Sigmoid colon (tissue), 7 donors: Measurements from ENCODE around the gene PHKB. TPM values are rescaled to one million over a fixed set of nuclear protein-coding genes. Genes with fewer than 3 reads are reported as not detected.

Experiments used
- DNase-seq: peaks from one replicate; pipeline ENCODE4 v3.0.0-alpha.2; 2019
- H3K27ac ChIP-seq, 4 donors: fragments of 200-600 bp; sonication (generic); one replicate each; pipeline ENCODE4 v1.5.1; 2016 to 2019; ENCODE audit warnings: mild to moderate bottlenecking in 1 of 4
- H3K27me3 ChIP-seq, 3 donors: fragments of 200-600 bp; sonication (generic); one replicate each; pipeline ENCODE4 v1.5.1; 2019; ENCODE audit warnings: mild to moderate bottlenecking in 1 of 3
- H3K36me3 ChIP-seq, 4 donors: fragments of 200-600 bp; sonication (generic); one replicate each; pipeline ENCODE4 v1.5.1; 2016 to 2019
- H3K4me1 ChIP-seq, 4 donors: fragments of 200-600 bp; sonication (generic); one replicate each; pipeline ENCODE4 v1.5.1; 2017 to 2019
- H3K4me3 ChIP-seq, 4 donors: fragments of 200-600 bp; sonication (generic); one replicate each; pipeline ENCODE4 v1.5.1; 2017 to 2019; ENCODE audit warnings: mild to moderate bottlenecking in 2 of 4, moderate library complexity in 1 of 4
- H3K9me3 ChIP-seq, 4 donors: fragments of 200-600 bp in 3 of 4; sonication (generic) in 3 of 4; one replicate each; pipeline versions ENCODE4 v1.5.1 to v1.6.1; 2013 to 2019
- CTCF ChIP-seq, 4 experiments: fragments of 450-650 bp in 3 of 4; fragments of 200-600 bp in 1 of 4; IDR thresholded peaks; one replicate each; pipeline ENCODE4 v1.5.1; 2016 to 2019; ENCODE audit warnings: antibody characterized with exemption in 4 of 4, mild to moderate bottlenecking in 3 of 4, moderate library complexity in 2 of 4
- EP300 ChIP-seq, 4 donors: sonication (generic); formaldehyde crosslinking; IDR thresholded peaks; one replicate each; pipeline ENCODE4 v1.6.1; 2017; ENCODE audit warnings: antibody characterized with exemption in 4 of 4
- POLR2A ChIP-seq, 2 donors: fragments of 450-650 bp; IDR thresholded peaks; one replicate each; pipeline ENCODE4 v1.6.1; 2016; ENCODE audit warnings: antibody characterized with exemption in 2 of 2, mild to moderate bottlenecking in 2 of 2, moderate library complexity in 2 of 2
- POLR2AphosphoS5 ChIP-seq, 4 donors: sonication (generic); formaldehyde crosslinking; IDR thresholded peaks; one replicate each; pipeline ENCODE4 v1.6.1; 2017; ENCODE audit warnings: antibody characterized with exemption in 4 of 4
- WGBS, 2 donors: extraction: QIAGEN DNeasy Blood & Tissue Kit; methylation state at CpG; one replicate each; pipeline ENCODE4 v1.1.7; 2013; 5-methylcytosine and 5-hydroxymethylcytosine counted together
- intact Hi-C: fragments of 100-400 bp; cut with DNase I; formaldehyde crosslinking; loops from one replicate; pipeline ENCODE4 v1.15.1; 2023
- polyA plus RNA-seq, 3 donors: library from polyadenylated mRNA; stranded (reverse); fragments of 200-250 nt; gene quantifications; one replicate each; pipeline ENCODE4 v1.2.3, GENCODE V29; 2013
- total RNA-seq, 4 donors: library from RNA; depleted of rRNA; stranded (reverse); fragments of >200 nt; gene quantifications; one replicate each; pipeline ENCODE4 v1.1.0, GENCODE V29; 2016
- donor health status: healthy with polysubstance abuse.
- donor health status: Bipolar disorder and iron deficiency.
- donor health status: healthy.

The PHKB gene
- total and polyA plus RNA-seq, 7 donors = 24.6 to 95.6 (median 60.5) TPM

- no peak for TF ChIP-seq POLR2AphosphoS5 (IDR thresholded peaks at IDR 0.05)
- TF ChIP-seq CTCF (IDR thresholded peaks at IDR 0.05) = no peak
- TF ChIP-seq POLR2A (IDR thresholded peaks at IDR 0.05) = no peak
- TF ChIP-seq EP300 (IDR thresholded peaks at IDR 0.05) = no peak
- H3K9me3 ChIP-seq = no peaks in the 10 kb centered on the region
- H3K36me3 ChIP-seq = no peaks in the 10 kb centered on the region
- intact Hi-C loops = no loop called here
- H3K4me3 ChIP-seq = no peak overlapping the region
- no peak for DNase-seq
- no peaks in the 10 kb centered on the region for H3K4me1 ChIP-seq
- no peaks in the 10 kb centered on the region for H3K27me3 ChIP-seq
- 71 to 74% methylated on average over 8 of the region's 8 CpGs for WGBS, 2 donors
- no peak overlapping the region for H3K27ac ChIP-seq
Observed at GRCh38 chr16:47726031-47726675, 265.0 kb downstream of the PHKB start.

- intact Hi-C loops = no loop called here
- H3K27me3 ChIP-seq = no peaks in the 10 kb centered on the region
- 91 to 96% methylated on average over 6 of the region's 6 CpGs for WGBS, 2 donors
- H3K27ac ChIP-seq = no peak overlapping the region
- DNase-seq = no peak
- no peaks in the 10 kb centered on the region for H3K36me3 ChIP-seq
- no peak for TF ChIP-seq EP300 (IDR thresholded peaks at IDR 0.05)
- TF ChIP-seq POLR2AphosphoS5 (IDR thresholded peaks at IDR 0.05) = no peak
- no peak for TF ChIP-seq CTCF (IDR thresholded peaks at IDR 0.05)
- no peak for TF ChIP-seq POLR2A (IDR thresholded peaks at IDR 0.05)
- no peaks in the 10 kb centered on the region for H3K4me1 ChIP-seq
- no peaks in the 10 kb centered on the region for H3K9me3 ChIP-seq
- H3K4me3 ChIP-seq = no peak overlapping the region
Observed at GRCh38 chr16:47727131-47727530, 266.0 kb downstream of the PHKB start.

GRCh38 chr16:47728205-47728604 lies 267.1 kb downstream of the PHKB start:
- intact Hi-C loops = no loop called here
- H3K27ac ChIP-seq = no peak overlapping the region

GRCh38 chr16:47729701-47730100 lies 268.6 kb downstream of the PHKB start:
- intact Hi-C loops = no loop called here
- WGBS, 2 donors = 93 to 94% methylated on average over 12 of the region's 12 CpGs

More at GRCh38 chr16:47728205-47728604, 267.1 kb downstream of the PHKB start:
- H3K4me1 ChIP-seq = no peaks in the 10 kb centered on the region
- H3K4me3 ChIP-seq = no peak overlapping the region
- no peaks in the 10 kb centered on the region for H3K36me3 ChIP-seq
- WGBS, 2 donors = 46 to 82% methylated on average over 3 of the region's 3 CpGs
- peaks cover 0 to 5% (median 0%) of the 10 kb centered on the region in 3 donors for H3K27me3 ChIP-seq
- H3K9me3 ChIP-seq = no peaks in the 10 kb centered on the region
- DNase-seq = no peak
- TF ChIP-seq POLR2A (IDR thresholded peaks at IDR 0.05) (no peak), EP300 (IDR thresholded peaks at IDR 0.05) (no peak), CTCF (IDR thresholded peaks at IDR 0.05) (no peak), POLR2AphosphoS5 (IDR thresholded peaks at IDR 0.05) (no peak)

More at GRCh38 chr16:47729701-47730100, 268.6 kb downstream of the PHKB start:
- Histone ChIP-seq H3K27ac (no peak overlapping the region), H3K4me1 (no peaks in the 10 kb centered on the region), H3K36me3 (no peaks in the 10 kb centered on the region), H3K4me3 (no peak overlapping the region), H3K9me3 (no peaks in the 10 kb centered on the region), H3K27me3 (peaks cover 0 to 5% (median 0%) of the 10 kb centered on the region in 3 donors)
- no peak for TF ChIP-seq POLR2AphosphoS5 (IDR thresholded peaks at IDR 0.05)
- no peak for TF ChIP-seq EP300 (IDR thresholded peaks at IDR 0.05)
- TF ChIP-seq POLR2A (IDR thresholded peaks at IDR 0.05) = no peak
- no peak for TF ChIP-seq CTCF (IDR thresholded peaks at IDR 0.05)
- no peak for DNase-seq
